Measurements from ENCODE around the gene TPT1.

The TPT1 gene

GRCh38 chr13:45364876-45365557, 24.0 kb upstream of the TPT1 start:
- DNase-seq (ENCODE audit: low read depth), result no peak
- in situ Hi-C loops (cut with HindIII; ENCODE audit: low sequenced_read_pairs), result no loop called here
- TF ChIP-seq, protein P1, sequence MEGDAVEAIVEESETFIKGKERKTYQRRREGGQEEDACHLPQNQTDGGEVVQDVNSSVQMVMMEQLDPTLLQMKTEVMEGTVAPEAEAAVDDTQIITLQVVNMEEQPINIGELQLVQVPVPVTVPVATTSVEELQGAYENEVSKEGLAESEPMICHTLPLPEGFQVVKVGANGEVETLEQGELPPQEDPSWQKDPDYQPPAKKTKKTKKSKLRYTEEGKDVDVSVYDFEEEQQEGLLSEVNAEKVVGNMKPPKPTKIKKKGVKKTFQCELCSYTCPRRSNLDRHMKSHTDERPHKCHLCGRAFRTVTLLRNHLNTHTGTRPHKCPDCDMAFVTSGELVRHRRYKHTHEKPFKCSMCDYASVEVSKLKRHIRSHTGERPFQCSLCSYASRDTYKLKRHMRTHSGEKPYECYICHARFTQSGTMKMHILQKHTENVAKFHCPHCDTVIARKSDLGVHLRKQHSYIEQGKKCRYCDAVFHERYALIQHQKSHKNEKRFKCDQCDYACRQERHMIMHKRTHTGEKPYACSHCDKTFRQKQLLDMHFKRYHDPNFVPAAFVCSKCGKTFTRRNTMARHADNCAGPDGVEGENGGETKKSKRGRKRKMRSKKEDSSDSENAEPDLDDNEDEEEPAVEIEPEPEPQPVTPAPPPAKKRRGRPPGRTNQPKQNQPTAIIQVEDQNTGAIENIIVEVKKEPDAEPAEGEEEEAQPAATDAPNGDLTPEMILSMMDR (IDR thresholded peaks at IDR 0.05; ENCODE audit: low read depth, low read length, missing control alignments), result no peak
- no peak overlapping the region for H3K4me3 ChIP-seq (ENCODE audit: low read depth, low read length)

- TF ChIP-seq, protein P1 (IDR thresholded peaks at IDR 0.05; ENCODE audit: low read depth, low read length, missing control alignments), result no peak
- DNase-seq (ENCODE audit: low read depth), result no peak
- no peak overlapping the region for H3K4me3 ChIP-seq (ENCODE audit: low read depth, low read length)
- in situ Hi-C loops (cut with HindIII; ENCODE audit: low sequenced_read_pairs), result no loop called here
These were observed 22.0 kb upstream of the TPT1 start for GRCh38 chr13:45362939-45363338.

- in situ Hi-C loops (cut with HindIII; ENCODE audit: low sequenced_read_pairs), result no loop called here
- TF ChIP-seq, protein P1 (IDR thresholded peaks at IDR 0.05; ENCODE audit: low read depth, low read length, missing control alignments), result no peak
- no peak overlapping the region for H3K4me3 ChIP-seq (ENCODE audit: low read depth, low read length)
- DNase-seq (ENCODE audit: low read depth), result no peak
These were observed 20.7 kb upstream of the TPT1 start for GRCh38 chr13:45361596-45362206.

- TF ChIP-seq, protein P1 (IDR thresholded peaks at IDR 0.05; ENCODE audit: low read depth, low read length, missing control alignments), result no peak
- in situ Hi-C loops (cut with HindIII; ENCODE audit: low sequenced_read_pairs), result no loop called here
- no peak overlapping the region for H3K4me3 ChIP-seq (ENCODE audit: low read depth, low read length)
- no peak for DNase-seq (ENCODE audit: low read depth)
These were observed 16.1 kb upstream of the TPT1 start for GRCh38 chr13:45356966-45357672.

- in situ Hi-C loops (cut with HindIII; ENCODE audit: low sequenced_read_pairs), result no loop called here
- TF ChIP-seq, protein P1 (IDR thresholded peaks at IDR 0.05; ENCODE audit: low read depth, low read length, missing control alignments), result no peak
- H3K4me3 ChIP-seq (ENCODE audit: low read depth, low read length), result no peak overlapping the region
- no peak for DNase-seq (ENCODE audit: low read depth)
These were observed 12.9 kb upstream of the TPT1 start for GRCh38 chr13:45353895-45354294.

- no peak overlapping the region for H3K4me3 ChIP-seq (ENCODE audit: low read depth, low read length)
- TF ChIP-seq, protein P1 (IDR thresholded peaks at IDR 0.05; ENCODE audit: low read depth, low read length, missing control alignments), result no peak
- no peak for DNase-seq (ENCODE audit: low read depth)
- in situ Hi-C loops (cut with HindIII; ENCODE audit: low sequenced_read_pairs), result no loop called here
These were observed 11.0 kb upstream of the TPT1 start for GRCh38 chr13:45352031-45352430.
